GM18519 (cell line): ENCODE results near the gene LAMTOR4.

Source experiments
- ATAC-seq: cut with Tn5 transposase; IDR thresholded peaks from one replicate; pipeline ENCODE4 v1.9.1; 2021; ENCODE audit warnings: mild to moderate bottlenecking, moderate library complexity; ENCODE audit not compliant: unreplicated experiment, low FRiP score

The LAMTOR4 gene

GRCh38 chr7:100148559-100149328, at the start of gene LAMTOR4:
Gene LAMTOR4 (plus strand): TSS chr7:100148918. CDS start chr7:100148973, 55 bp downstream.
- peak; percentile 95 for ATAC-seq

- no peak for ATAC-seq
Observed at GRCh38 chr7:100099452-100099851, 49.3 kb upstream of the LAMTOR4 start.

- no peak for ATAC-seq
Observed at GRCh38 chr7:100100420-100101015, 48.2 kb upstream of the LAMTOR4 start.

GRCh38 chr7:100101016-100101862, 47.5 kb upstream of the LAMTOR4 start, which contains the start of the genes AP4M1 and MCM7:
Gene AP4M1 (plus strand): TSS chr7:100101643. CDS start chr7:100101715, 72 bp downstream.
Gene MCM7 (minus strand): TSS chr7:100101397. CDS start chr7:100101294, 103 bp downstream.
- ATAC-seq: peak; percentile 56

GRCh38 chr7:100102950-100103840, 45.5 kb upstream of the LAMTOR4 start:
- no peak for ATAC-seq

- no peak for ATAC-seq
Observed at GRCh38 chr7:100105534-100105933, 43.2 kb upstream of the LAMTOR4 start.

GRCh38 chr7:100106633-100107032, 42.1 kb upstream of the LAMTOR4 start:
- ATAC-seq: no peak

- no peak for ATAC-seq
Observed at GRCh38 chr7:100107125-100107737, 41.5 kb upstream of the LAMTOR4 start.

GRCh38 chr7:100107890-100108289, 40.8 kb upstream of the LAMTOR4 start:
- ATAC-seq: no peak

- no peak for ATAC-seq
Observed at GRCh38 chr7:100109521-100110163, 39.1 kb upstream of the LAMTOR4 start.

GRCh38 chr7:100111156-100111555, 37.6 kb upstream of the LAMTOR4 start:
- ATAC-seq: no peak

GRCh38 chr7:100111914-100112313, 36.8 kb upstream of the LAMTOR4 start:
- ATAC-seq: no peak

GRCh38 chr7:100115026-100115425, 33.7 kb upstream of the LAMTOR4 start:
- no peak for ATAC-seq

- ATAC-seq: no peak
Observed at GRCh38 chr7:100118388-100119071, 30.2 kb upstream of the LAMTOR4 start.

- peak; percentile 64 for ATAC-seq
Observed at GRCh38 chr7:100119072-100119969, 29.4 kb upstream of the LAMTOR4 start, which contains the start of the genes CNPY4 and TAF6. Gene CNPY4 (plus strand): TSS chr7:100119634. CDS start chr7:100119745, 111 bp downstream. Gene TAF6 (minus strand): TSS chr7:100119358. CDS start chr7:100114209, 5,149 bp downstream.

GRCh38 chr7:100119970-100120732, 28.6 kb upstream of the LAMTOR4 start:
- peak; percentile 9 for ATAC-seq

- ATAC-seq: no peak
Observed at GRCh38 chr7:100120733-100121036, 28.0 kb upstream of the LAMTOR4 start.
